Measurements from ENCODE around the gene WDR47.
"Not testable (repeated sequence)": the region's sequence is repeated elsewhere in the genome, so short reads cannot be mapped to it uniquely, and the experiment has no call there.

WDR47 gene

GRCh38 chr1:109040627-109040988, 1.3 kb downstream of the WDR47 start:
- H3K79me2 ChIP-seq (ENCODE audit: insufficient read depth, low read length), result peaks cover 18% of the 10 kb centered on the region
- peak overlapping the region; percentile 93 for H3K4me2 ChIP-seq (ENCODE audit: low read length)
- H3K9me2 ChIP-seq (ENCODE audit: low read depth, low read length), result no peaks in the 10 kb centered on the region
- no peaks in the 10 kb centered on the region for H3K36me3 ChIP-seq (ENCODE audit: insufficient read depth, low read length)
- no peaks in the 10 kb centered on the region for H4K20me1 ChIP-seq (ENCODE audit: insufficient read depth, low read length)
- peak overlapping the region; percentile 14 for H3K27ac ChIP-seq (ENCODE audit: low read depth, low read length, poor library complexity, severe bottlenecking)
- no peaks in the 10 kb centered on the region for H3F3A ChIP-seq (ENCODE audit: insufficient read depth, low read length)
- no peaks in the 10 kb centered on the region for H3K9me3 ChIP-seq (ENCODE audit: low read length)
- H3K4me1 ChIP-seq (ENCODE audit: insufficient read depth, low read length, severe bottlenecking), result peaks cover 18% of the 10 kb centered on the region
- peak overlapping the region; percentile 95 for H3K4me3 ChIP-seq (ENCODE audit: low read depth, low read length, poor library complexity, severe bottlenecking)
- H3K27me3 ChIP-seq (ENCODE audit: insufficient read depth, low read length), result no peaks in the 10 kb centered on the region
- TF ChIP-seq EZH2 (IDR thresholded peaks at IDR 0.05; ENCODE audit: borderline replicate concordance, low read length) (no peak), CTCF (IDR thresholded peaks at IDR 0.05; ENCODE audit: low read length) (no peak)
- no peak overlapping the region for H2AFZ ChIP-seq (ENCODE audit: low read length)
- H3K9ac ChIP-seq (ENCODE audit: low read length), result peak overlapping the region; percentile 78

- TF ChIP-seq CTCF (IDR thresholded peaks at IDR 0.05; ENCODE audit: low read length), result no peak
- TF ChIP-seq EZH2 (IDR thresholded peaks at IDR 0.05; ENCODE audit: borderline replicate concordance, low read length), result no peak
- Histone ChIP-seq H2AFZ (ENCODE audit: low read length) (no peak overlapping the region), H3K9me3 (ENCODE audit: low read length) (no peaks in the 10 kb centered on the region), H3K27ac (ENCODE audit: low read depth, low read length, poor library complexity, severe bottlenecking) (no peak overlapping the region), H3K4me2 (ENCODE audit: low read length) (no peak overlapping the region), H3K4me1 (ENCODE audit: insufficient read depth, low read length, severe bottlenecking) (no peaks in the 10 kb centered on the region), H3K4me3 (ENCODE audit: low read depth, low read length, poor library complexity, severe bottlenecking) (no peak overlapping the region), H3K9me2 (ENCODE audit: low read depth, low read length) (no peaks in the 10 kb centered on the region), H3K27me3 (ENCODE audit: insufficient read depth, low read length) (no peaks in the 10 kb centered on the region), H3K36me3 (ENCODE audit: insufficient read depth, low read length) (no peaks in the 10 kb centered on the region), H3K79me2 (ENCODE audit: insufficient read depth, low read length) (peaks cover 15% of the 10 kb centered on the region; the same call in 1 of the 2 replicates), H3K9ac (ENCODE audit: low read length) (no peak overlapping the region), H4K20me1 (ENCODE audit: insufficient read depth, low read length) (no peaks in the 10 kb centered on the region), H3F3A (ENCODE audit: insufficient read depth, low read length) (no peaks in the 10 kb centered on the region)
These were observed 7.5 kb downstream of the WDR47 start for GRCh38 chr1:109034382-109034781.

- H3K9me2 ChIP-seq (ENCODE audit: low read depth, low read length); H4K20me1 ChIP-seq (ENCODE audit: insufficient read depth, low read length): not testable (repeated sequence)
- peaks cover 10% of the 10 kb centered on the region; the same call in 1 of the 2 replicates for H3K79me2 ChIP-seq (ENCODE audit: insufficient read depth, low read length)
These were observed 12.4 kb downstream of the WDR47 start for GRCh38 chr1:109029493-109029892.

GRCh38 chr1:109027841-109028240, 14.1 kb downstream of the WDR47 start:
- no peak overlapping the region for H3K4me3 ChIP-seq (ENCODE audit: low read depth, low read length, poor library complexity, severe bottlenecking)
- H2AFZ ChIP-seq (ENCODE audit: low read length), result no peak overlapping the region
- no peaks in the 10 kb centered on the region for H3K27me3 ChIP-seq (ENCODE audit: insufficient read depth, low read length)
- peaks cover 6% of the 10 kb centered on the region; the same call in 1 of the 2 replicates for H3K79me2 ChIP-seq (ENCODE audit: insufficient read depth, low read length)
- H3K9ac ChIP-seq (ENCODE audit: low read length), result no peak overlapping the region
- no peak overlapping the region for H3K27ac ChIP-seq (ENCODE audit: low read depth, low read length, poor library complexity, severe bottlenecking)
- TF ChIP-seq EZH2 (IDR thresholded peaks at IDR 0.05; ENCODE audit: borderline replicate concordance, low read length) (no peak), CTCF (IDR thresholded peaks at IDR 0.05; ENCODE audit: low read length) (peak; percentile 36)
- H4K20me1 ChIP-seq (ENCODE audit: insufficient read depth, low read length), result no peaks in the 10 kb centered on the region
- no peak overlapping the region for H3K4me2 ChIP-seq (ENCODE audit: low read length)
- H3K9me2 ChIP-seq (ENCODE audit: low read depth, low read length), result no peaks in the 10 kb centered on the region
- H3K4me1 ChIP-seq (ENCODE audit: insufficient read depth, low read length, severe bottlenecking), result peaks cover 4% of the 10 kb centered on the region
- H3K36me3 ChIP-seq (ENCODE audit: insufficient read depth, low read length), result no peaks in the 10 kb centered on the region
- no peaks in the 10 kb centered on the region for H3K9me3 ChIP-seq (ENCODE audit: low read length)
- no peaks in the 10 kb centered on the region for H3F3A ChIP-seq (ENCODE audit: insufficient read depth, low read length)

More at GRCh38 chr1:109029493-109029892, 12.4 kb downstream of the WDR47 start:
- not testable (repeated sequence) for H3K36me3 ChIP-seq (ENCODE audit: insufficient read depth, low read length); H3F3A ChIP-seq (ENCODE audit: insufficient read depth, low read length); H3K9me3 ChIP-seq (ENCODE audit: low read length); H3K27me3 ChIP-seq (ENCODE audit: insufficient read depth, low read length); H3K4me1 ChIP-seq (ENCODE audit: insufficient read depth, low read length, severe bottlenecking); H3K4me3 ChIP-seq (ENCODE audit: low read depth, low read length, poor library complexity, severe bottlenecking); H3K27ac ChIP-seq (ENCODE audit: low read depth, low read length, poor library complexity, severe bottlenecking); H2AFZ ChIP-seq (ENCODE audit: low read length); H3K9ac ChIP-seq (ENCODE audit: low read length); H3K4me2 ChIP-seq (ENCODE audit: low read length)

Measured in OCI-LY1 (cell line).